HepG2 (cell line): ENCODE measurements around the gene ZNF512B. TPM values are rescaled to one million over a fixed set of nuclear protein-coding genes. Genes with fewer than 3 reads are reported as not detected.

Experiments used
- AGO1 ChIP-seq: fragments of 200-400 bp; formaldehyde crosslinking; IDR thresholded peaks from 2 replicates; pipeline ENCODE4 v1.6.1; 2017; ENCODE audit warnings: mild to moderate bottlenecking, low read depth, low read length, moderate library complexity; ENCODE audit not compliant: poor library complexity, severe bottlenecking
- BCL6 ChIP-seq: IDR thresholded peaks from 2 replicates; pipeline ENCODE4 v1.6.1; 2016; ENCODE audit warnings: missing genetic modification reagents, missing compliant biosample characterization
- FOXP4 ChIP-seq: sonication (generic); formaldehyde crosslinking; IDR thresholded peaks from 2 replicates; pipeline ENCODE4 v1.4.0; 2020; ENCODE audit warnings: missing genetic modification reagents
- GABPA ChIP-seq, 2 experiments: IDR thresholded peaks; 2 replicates each; pipeline ENCODE4 v1.6.1; 2011 to 2016; ENCODE audit warnings: low read depth in 2 of 2, low read length in 1 of 2, missing biosample characterization in 1 of 2, missing genetic modification characterization in 1 of 2
- MTA1 ChIP-seq: sonication (generic); formaldehyde crosslinking; IDR thresholded peaks from 2 replicates; pipeline ENCODE4 v1.4.0; 2020; ENCODE audit warnings: missing genetic modification reagents, mild to moderate bottlenecking, borderline replicate concordance
- MXI1 ChIP-seq: IDR thresholded peaks from 3 replicates; pipeline ENCODE4 v1.6.1; 2012; ENCODE audit warnings: low read depth, low read length, inconsistent platforms, borderline replicate concordance
- MZF1 ChIP-seq: sonication (generic); formaldehyde crosslinking; IDR thresholded peaks from 2 replicates; pipeline ENCODE4 v1.8.1; 2023; ENCODE audit warnings: mild to moderate bottlenecking, missing genetic modification reagents, borderline replicate concordance
- NR0B2 ChIP-seq: sonication (generic); formaldehyde crosslinking; IDR thresholded peaks from 2 replicates; pipeline ENCODE4 v1.4.0; 2020; ENCODE audit warnings: mild to moderate bottlenecking, missing genetic modification reagents
- NR2F2 ChIP-seq: IDR thresholded peaks from 2 replicates; pipeline ENCODE4 v1.6.1; 2012; ENCODE audit warnings: low read depth, inconsistent platforms, borderline replicate concordance
- ZBTB7A ChIP-seq: sonication (generic); formaldehyde crosslinking; IDR thresholded peaks from 2 replicates; pipeline ENCODE4 v1.8.0; 2022; ENCODE audit warnings: mild to moderate bottlenecking, missing genetic modification reagents
- ZMAT5 ChIP-seq: sonication (generic); formaldehyde crosslinking; IDR thresholded peaks from 2 replicates; pipeline ENCODE4 v1.5.0; 2020; ENCODE audit warnings: mild to moderate bottlenecking, low read depth, missing genetic modification reagents, borderline replicate concordance
- ZNF367 ChIP-seq: sonication (generic); formaldehyde crosslinking; IDR thresholded peaks from 2 replicates; pipeline ENCODE4 v1.4.0; 2020; ENCODE audit warnings: missing genetic modification reagents, borderline replicate concordance
- ZNF891 ChIP-seq: sonication (generic); formaldehyde crosslinking; IDR thresholded peaks from 2 replicates; pipeline ENCODE4 v1.5.0; 2020; ENCODE audit warnings: mild to moderate bottlenecking, missing genetic modification reagents
- polyA plus RNA-seq, 8 experiments: library from polyadenylated mRNA; depleted of rRNA in 3 of 8; stranded (reverse) in 7 of 8; unstranded in 1 of 8; fragments of >200 nt; fragmentation: Illumina TruSeq in 4 of 8; extraction: Trizol in 4 of 8; gene quantifications; 2 replicates each; pipeline versions ENCODE4 v1.2.1 to v1.2.3, GENCODE V29; 2011 to 2016; ENCODE audit warnings: low read depth in 4 of 8, missing spikeins in 1 of 8, mixed read lengths in 1 of 8; ENCODE audit not compliant: insufficient read depth in 1 of 8
- total RNA-seq, 5 experiments: library from RNA; depleted of rRNA; stranded (reverse); fragments of >200 nt; fragmentation: Illumina TruSeq; extraction: Trizol; gene quantifications; 2 replicates each; pipeline ENCODE4 v1.2.3, GENCODE V29; 2016; ENCODE audit warnings: low read depth in 1 of 5
- TF ChIP-seq, protein P1 (sequence below), 2 experiments: IDR thresholded peaks; 2 replicates each; pipeline ENCODE4 v1.6.1; 2011 to 2012; ENCODE audit warnings: low read length in 2 of 2, borderline replicate concordance in 1 of 2, low read depth in 1 of 2, mild to moderate bottlenecking in 1 of 2, moderate library complexity in 1 of 2
- TF ChIP-seq, protein P2 (sequence below): sonication (generic); formaldehyde crosslinking; IDR thresholded peaks from 2 replicates; pipeline ENCODE4 v1.5.0; 2020; ENCODE audit warnings: mild to moderate bottlenecking, missing genetic modification reagents, borderline replicate concordance

ZNF512B gene
- total and polyA plus RNA-seq, 2 of the 13 experiments (the other 11 are each of a cell fraction or from before 2014, with no cell fraction given): 11.5 to 30.6 TPM

GRCh38 chr20:63969838-63970713, at the start of gene ZNF512B (continued):
- TF ChIP-seq, protein P1, sequence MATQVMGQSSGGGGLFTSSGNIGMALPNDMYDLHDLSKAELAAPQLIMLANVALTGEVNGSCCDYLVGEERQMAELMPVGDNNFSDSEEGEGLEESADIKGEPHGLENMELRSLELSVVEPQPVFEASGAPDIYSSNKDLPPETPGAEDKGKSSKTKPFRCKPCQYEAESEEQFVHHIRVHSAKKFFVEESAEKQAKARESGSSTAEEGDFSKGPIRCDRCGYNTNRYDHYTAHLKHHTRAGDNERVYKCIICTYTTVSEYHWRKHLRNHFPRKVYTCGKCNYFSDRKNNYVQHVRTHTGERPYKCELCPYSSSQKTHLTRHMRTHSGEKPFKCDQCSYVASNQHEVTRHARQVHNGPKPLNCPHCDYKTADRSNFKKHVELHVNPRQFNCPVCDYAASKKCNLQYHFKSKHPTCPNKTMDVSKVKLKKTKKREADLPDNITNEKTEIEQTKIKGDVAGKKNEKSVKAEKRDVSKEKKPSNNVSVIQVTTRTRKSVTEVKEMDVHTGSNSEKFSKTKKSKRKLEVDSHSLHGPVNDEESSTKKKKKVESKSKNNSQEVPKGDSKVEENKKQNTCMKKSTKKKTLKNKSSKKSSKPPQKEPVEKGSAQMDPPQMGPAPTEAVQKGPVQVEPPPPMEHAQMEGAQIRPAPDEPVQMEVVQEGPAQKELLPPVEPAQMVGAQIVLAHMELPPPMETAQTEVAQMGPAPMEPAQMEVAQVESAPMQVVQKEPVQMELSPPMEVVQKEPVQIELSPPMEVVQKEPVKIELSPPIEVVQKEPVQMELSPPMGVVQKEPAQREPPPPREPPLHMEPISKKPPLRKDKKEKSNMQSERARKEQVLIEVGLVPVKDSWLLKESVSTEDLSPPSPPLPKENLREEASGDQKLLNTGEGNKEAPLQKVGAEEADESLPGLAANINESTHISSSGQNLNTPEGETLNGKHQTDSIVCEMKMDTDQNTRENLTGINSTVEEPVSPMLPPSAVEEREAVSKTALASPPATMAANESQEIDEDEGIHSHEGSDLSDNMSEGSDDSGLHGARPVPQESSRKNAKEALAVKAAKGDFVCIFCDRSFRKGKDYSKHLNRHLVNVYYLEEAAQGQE (IDR thresholded peaks at IDR 0.05; ENCODE audit: borderline replicate concordance in 1 of 2, low read depth in 1 of 2, low read length in 2 of 2): no peak
- TF ChIP-seq NR2F2 (peak; percentile 23; the same call in 1 of the 2 replicates), MTA1 (CRISPR knock-in tag) (peak; percentile 88), MZF1 (CRISPR knock-in tag) (no peak), GABPA (IDR thresholded peaks at IDR 0.05; ENCODE audit: low read depth, low read length) (no peak), GABPA (CRISPR knock-in tag; IDR thresholded peaks at IDR 0.05; ENCODE audit: low read depth) (no peak), ZNF367 (0 out of 2 replicates have a peak, but pooled peaks have one; percentile 48), BCL6 (peak; percentile 46; the same call in 1 of the 2 replicates), ZNF891 (CRISPR knock-in tag) (peak; percentile 88), AGO1 (peak; percentile 92), NR0B2 (CRISPR knock-in tag) (no peak), FOXP4 (CRISPR knock-in tag) (no peak), ZMAT5 (no peak), MXI1 (peak; percentile 93), ZBTB7A (CRISPR knock-in tag) (peak; percentile 68)
- TF ChIP-seq, protein P2, sequence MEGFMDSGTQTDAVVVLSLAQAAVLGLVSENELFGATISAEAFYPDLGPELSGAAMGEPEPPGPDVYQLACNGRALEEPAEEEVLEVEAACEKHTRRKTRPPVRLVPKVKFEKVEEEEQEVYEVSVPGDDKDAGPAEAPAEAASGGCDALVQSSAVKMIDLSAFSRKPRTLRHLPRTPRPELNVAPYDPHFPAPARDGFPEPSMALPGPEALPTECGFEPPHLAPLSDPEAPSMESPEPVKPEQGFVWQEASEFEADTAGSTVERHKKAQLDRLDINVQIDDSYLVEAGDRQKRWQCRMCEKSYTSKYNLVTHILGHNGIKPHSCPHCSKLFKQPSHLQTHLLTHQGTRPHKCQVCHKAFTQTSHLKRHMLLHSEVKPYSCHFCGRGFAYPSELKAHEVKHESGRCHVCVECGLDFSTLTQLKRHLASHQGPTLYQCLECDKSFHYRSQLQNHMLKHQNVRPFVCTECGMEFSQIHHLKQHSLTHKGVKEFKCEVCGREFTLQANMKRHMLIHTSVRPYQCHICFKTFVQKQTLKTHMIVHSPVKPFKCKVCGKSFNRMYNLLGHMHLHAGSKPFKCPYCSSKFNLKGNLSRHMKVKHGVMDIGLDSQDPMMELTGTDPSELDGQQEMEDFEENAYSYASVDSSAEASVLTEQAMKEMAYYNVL (CRISPR knock-in tag): peak; percentile 95
